ENCODE results near the gene ATP10A.

DNA sequence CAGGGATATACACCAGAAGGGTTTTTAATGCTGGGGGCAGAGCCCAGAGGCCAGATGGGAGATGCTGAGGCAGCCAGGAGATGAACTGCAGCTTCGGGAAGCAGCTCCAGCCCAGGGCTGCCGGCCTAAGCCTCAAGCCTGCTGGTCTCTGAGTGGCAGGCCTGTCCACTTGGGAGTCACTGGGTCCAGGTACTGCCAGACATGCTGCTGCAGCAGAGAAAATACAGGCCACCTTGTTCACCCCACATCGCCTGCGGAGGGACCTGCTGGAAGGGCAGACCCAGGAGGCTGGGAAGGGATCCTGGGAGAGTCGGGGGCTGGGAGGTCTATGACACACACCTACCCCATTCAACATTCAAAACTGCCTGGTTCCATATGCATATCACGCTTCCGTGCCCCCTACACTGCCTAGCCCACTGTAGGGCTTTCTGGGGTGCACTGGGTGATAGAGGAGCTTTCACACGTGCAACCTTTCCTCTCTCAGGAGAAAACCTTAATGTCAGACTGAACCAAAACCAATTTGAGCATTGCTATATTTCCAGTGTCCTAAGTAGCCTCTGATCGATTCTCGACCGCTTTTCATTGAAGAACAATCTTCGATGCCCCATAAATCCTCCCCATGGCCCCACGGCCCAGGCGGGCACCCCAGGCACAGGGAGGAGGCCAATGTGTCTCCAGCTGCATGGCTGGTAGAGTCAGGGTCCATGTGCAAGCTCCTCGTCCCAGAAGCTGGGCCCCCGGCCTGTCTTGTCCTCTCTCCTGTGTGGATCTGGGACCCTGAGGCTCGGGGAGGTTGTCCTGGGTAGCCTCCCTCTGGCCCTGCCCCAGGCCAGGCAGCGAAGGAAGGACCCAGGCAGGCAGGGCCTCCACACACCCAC lies 147.4 kb downstream of the ATP10A start:
- TF ChIP-seq, protein P1, sequence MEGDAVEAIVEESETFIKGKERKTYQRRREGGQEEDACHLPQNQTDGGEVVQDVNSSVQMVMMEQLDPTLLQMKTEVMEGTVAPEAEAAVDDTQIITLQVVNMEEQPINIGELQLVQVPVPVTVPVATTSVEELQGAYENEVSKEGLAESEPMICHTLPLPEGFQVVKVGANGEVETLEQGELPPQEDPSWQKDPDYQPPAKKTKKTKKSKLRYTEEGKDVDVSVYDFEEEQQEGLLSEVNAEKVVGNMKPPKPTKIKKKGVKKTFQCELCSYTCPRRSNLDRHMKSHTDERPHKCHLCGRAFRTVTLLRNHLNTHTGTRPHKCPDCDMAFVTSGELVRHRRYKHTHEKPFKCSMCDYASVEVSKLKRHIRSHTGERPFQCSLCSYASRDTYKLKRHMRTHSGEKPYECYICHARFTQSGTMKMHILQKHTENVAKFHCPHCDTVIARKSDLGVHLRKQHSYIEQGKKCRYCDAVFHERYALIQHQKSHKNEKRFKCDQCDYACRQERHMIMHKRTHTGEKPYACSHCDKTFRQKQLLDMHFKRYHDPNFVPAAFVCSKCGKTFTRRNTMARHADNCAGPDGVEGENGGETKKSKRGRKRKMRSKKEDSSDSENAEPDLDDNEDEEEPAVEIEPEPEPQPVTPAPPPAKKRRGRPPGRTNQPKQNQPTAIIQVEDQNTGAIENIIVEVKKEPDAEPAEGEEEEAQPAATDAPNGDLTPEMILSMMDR (IDR thresholded peaks at IDR 0.05): no peak
- no peak for TF ChIP-seq POLR2A (IDR thresholded peaks at IDR 0.05)
